ENCODE data around the gene C3orf20. TPM values are rescaled to one million over a fixed set of nuclear protein-coding genes. Genes with fewer than 3 reads are reported as not detected.

C3orf20 gene
- total and polyA plus RNA-seq, 9 of the 15 experiments (the other 6 are each of a cell fraction or from before 2014, with no cell fraction given), result 0.04 TPM; not detected in 8

DNA sequence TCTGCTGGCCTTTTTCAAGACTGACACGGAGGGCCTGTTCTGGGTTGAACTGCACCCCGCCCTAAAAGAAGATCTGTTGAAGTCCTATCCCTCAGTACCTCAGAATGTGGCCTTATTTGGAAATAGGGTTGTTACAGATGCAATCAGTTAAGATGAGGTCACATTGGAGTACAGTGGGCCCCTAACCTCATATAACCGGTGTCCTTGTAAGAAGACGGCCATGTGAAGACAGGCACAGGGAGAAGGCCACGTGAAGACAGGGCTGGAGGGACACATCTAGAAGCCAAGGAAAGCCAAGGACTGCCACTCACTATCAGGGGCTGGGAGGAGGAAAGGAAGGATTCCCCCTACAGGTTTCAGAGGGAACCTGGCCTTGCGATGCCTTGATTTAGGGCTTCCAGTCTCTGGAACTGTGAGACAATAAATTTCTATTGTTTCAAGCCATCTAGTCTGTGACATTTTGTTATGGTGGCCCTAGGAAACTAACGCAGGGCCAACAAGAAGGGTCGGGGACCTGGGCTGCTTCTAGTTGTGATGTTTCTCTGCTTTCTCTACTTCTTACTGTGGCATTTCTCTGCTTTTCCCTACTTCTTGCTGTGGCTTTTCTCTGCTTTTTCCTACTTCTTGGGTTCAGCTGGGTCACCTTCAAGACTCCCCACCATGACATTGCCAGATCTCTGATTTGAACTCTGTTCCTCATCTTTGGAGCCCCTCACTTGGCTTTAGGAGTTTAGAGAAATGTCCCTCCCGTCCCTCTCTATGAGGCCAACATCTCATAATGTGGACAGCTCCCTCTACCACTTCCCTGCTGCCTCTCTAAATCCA lies 28.1 kb upstream of the C3orf20 start (continued):
- TF ChIP-seq ZNF699 (CRISPR knock-in tag; IDR thresholded peaks at IDR 0.05; ENCODE audit: insufficient replicate concordance) (no peak), RFX1 (IDR thresholded peaks at IDR 0.05) (no peak), L3MBTL2 (IDR thresholded peaks at IDR 0.05) (peak; percentile 97), ZNF253 (CRISPR knock-in tag; conservative IDR thresholded peaks at IDR 0.05) (no peak), HLTF (IDR thresholded peaks at IDR 0.05) (no peak), RBM34 (IDR thresholded peaks at IDR 0.05; ENCODE audit: borderline replicate concordance, insufficient read depth, low read length) (no peak), HDAC8 (tag; IDR thresholded peaks at IDR 0.05) (peak; percentile 17; the same call in 1 of the 2 replicates), RBM39 (optimal IDR thresholded peaks at IDR 0.05; ENCODE audit: low read depth, low read length) (no peak), ZNF146 (CRISPR knock-in tag; IDR thresholded peaks at IDR 0.05; ENCODE audit: unreplicated experiment) (no peak), PHF8 (IDR thresholded peaks at IDR 0.05; ENCODE audit: borderline replicate concordance, low read length) (peak; percentile 6; the same call in 1 of the 2 replicates), SP1 (CRISPR knock-in tag; IDR thresholded peaks at IDR 0.05) (no peak), ARID2 (IDR thresholded peaks at IDR 0.05) (no peak), ZBTB1 (CRISPR knock-in tag; IDR thresholded peaks at IDR 0.05; ENCODE audit: borderline replicate concordance, low read depth) (no peak), DNMT1 (IDR thresholded peaks at IDR 0.05) (no peak)
- TF ChIP-seq, protein P1, sequence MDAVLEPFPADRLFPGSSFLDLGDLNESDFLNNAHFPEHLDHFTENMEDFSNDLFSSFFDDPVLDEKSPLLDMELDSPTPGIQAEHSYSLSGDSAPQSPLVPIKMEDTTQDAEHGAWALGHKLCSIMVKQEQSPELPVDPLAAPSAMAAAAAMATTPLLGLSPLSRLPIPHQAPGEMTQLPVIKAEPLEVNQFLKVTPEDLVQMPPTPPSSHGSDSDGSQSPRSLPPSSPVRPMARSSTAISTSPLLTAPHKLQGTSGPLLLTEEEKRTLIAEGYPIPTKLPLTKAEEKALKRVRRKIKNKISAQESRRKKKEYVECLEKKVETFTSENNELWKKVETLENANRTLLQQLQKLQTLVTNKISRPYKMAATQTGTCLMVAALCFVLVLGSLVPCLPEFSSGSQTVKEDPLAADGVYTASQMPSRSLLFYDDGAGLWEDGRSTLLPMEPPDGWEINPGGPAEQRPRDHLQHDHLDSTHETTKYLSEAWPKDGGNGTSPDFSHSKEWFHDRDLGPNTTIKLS (IDR thresholded peaks at IDR 0.05; ENCODE audit: borderline replicate concordance, low read depth), result no peak
- TF ChIP-seq, protein P2, sequence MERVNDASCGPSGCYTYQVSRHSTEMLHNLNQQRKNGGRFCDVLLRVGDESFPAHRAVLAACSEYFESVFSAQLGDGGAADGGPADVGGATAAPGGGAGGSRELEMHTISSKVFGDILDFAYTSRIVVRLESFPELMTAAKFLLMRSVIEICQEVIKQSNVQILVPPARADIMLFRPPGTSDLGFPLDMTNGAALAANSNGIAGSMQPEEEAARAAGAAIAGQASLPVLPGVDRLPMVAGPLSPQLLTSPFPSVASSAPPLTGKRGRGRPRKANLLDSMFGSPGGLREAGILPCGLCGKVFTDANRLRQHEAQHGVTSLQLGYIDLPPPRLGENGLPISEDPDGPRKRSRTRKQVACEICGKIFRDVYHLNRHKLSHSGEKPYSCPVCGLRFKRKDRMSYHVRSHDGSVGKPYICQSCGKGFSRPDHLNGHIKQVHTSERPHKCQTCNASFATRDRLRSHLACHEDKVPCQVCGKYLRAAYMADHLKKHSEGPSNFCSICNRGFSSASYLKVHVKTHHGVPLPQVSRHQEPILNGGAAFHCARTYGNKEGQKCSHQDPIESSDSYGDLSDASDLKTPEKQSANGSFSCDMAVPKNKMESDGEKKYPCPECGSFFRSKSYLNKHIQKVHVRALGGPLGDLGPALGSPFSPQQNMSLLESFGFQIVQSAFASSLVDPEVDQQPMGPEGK (CRISPR knock-in tag; IDR thresholded peaks at IDR 0.05; ENCODE audit: borderline replicate concordance), result no peak
- TF ChIP-seq, protein P3, sequence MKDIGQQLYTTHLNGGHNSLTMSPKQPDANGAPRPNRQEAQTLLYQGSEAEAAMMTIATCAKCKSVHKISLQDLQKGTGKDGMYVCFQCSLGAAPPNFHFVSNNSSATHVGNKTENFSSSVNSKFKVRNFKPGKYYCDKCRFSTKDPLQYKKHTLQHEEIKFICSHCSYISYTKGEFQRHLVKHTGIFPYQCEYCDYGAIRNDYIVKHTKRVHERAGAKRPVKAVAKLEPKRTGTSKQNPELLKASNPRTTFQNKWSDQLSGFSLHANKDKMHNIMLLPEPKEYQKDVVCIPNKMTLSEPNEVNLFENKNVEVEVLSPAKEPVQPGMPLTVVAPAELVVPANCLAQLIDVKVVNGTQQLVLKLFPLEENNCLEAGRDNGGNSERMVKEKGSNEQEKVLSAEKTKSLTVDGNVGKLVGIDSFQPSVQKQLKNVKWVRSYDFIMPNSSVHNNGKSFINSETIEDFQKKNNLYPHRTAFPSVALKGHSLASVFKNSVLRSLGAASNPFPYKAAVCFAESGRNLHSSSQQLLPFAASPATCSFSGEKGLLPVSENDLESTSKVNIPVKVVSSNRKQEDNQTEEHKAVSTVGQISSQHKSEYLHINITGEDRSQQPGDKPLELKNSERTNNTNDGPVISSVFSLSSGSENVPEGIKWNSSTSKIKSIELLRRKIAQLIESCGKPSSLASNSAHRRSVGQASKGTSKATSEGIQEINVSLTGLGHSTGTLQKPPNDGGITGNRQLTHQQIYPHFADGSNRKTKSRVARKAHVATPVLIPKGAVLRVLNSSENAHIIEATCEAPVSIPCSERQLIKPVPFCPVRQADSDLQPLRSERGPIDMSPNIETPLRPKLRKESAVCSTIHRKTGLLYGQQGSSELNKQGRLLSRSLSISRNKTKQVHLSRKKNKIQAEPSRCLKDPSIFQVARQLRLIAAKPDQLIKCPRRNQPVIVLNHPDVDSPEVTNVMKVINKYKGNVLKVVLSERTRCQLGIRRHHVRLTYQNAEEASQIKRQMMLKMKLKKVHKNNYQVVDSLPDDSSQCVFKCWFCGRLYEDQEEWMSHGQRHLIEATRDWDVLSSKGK (CRISPR knock-in tag; IDR thresholded peaks at IDR 0.05), result no peak
- TF ChIP-seq, protein P4, sequence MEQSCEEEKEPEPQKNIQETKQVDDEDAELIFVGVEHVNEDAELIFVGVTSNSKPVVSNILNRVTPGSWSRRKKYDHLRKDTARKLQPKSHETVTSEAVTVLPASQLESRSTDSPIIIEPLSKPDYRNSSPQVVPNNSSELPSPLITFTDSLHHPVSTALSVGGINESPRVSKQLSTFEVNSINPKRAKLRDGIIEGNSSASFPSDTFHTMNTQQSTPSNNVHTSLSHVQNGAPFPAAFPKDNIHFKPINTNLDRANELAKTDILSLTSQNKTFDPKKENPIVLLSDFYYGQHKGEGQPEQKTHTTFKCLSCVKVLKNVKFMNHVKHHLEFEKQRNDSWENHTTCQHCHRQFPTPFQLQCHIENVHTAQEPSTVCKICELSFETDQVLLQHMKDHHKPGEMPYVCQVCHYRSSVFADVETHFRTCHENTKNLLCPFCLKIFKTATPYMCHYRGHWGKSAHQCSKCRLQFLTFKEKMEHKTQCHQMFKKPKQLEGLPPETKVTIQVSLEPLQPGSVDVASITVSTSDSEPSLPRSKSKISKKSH (CRISPR knock-in tag; IDR thresholded peaks at IDR 0.05), result no peak
